ENCODE data around the gene PRPF40B. TPM values are rescaled to one million over a fixed set of nuclear protein-coding genes. Genes with fewer than 3 reads are reported as not detected.

The PRPF40B gene
- total and polyA plus RNA-seq, 9 of the 15 experiments (the other 6 are each of a cell fraction or from before 2014, with no cell fraction given): 0.55 to 10.6 (median 4.8) TPM

DNA sequence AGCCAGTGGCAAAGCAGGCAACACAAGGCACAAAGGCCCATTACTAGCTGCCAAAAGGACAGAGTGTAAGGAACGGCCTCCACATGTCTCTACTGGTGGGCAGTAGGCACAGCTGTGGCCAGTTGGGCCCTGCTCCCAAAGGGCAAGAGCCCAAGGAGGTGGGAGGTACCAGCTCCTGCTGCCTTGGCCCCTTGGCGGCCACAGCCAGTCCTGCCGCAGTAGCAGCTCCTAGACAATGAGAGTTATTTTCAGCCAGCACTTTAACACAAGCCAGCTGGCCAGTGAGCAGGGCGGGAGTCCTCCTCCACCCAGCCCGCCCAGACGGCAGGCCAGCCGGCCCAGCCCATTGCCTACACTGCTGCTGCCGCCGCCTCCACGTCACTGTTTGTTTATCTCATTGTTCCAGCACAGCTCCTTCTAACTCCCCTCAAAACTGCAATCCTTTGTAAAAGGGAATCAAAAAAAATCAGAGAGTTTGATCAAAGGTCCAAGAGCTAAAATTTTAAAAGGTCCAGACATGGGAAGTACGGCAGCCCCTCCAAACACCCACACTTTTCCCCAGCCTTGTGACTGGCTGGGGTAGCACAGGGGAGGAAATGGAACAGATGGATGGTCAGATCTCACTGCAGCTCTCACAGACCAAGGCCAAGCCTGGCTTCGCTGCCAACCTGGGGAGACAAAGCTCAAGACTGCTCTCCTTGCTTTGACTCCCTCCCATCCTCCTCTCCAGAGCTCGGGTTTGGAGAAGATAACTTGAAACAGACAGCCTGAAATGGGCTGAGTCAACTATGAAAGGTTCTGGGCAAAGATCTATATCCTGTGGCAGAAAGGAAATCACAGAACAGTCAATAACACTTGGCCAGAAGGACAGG is 50.3 kb downstream of the PRPF40B start (continued):
- TF ChIP-seq, protein P1, sequence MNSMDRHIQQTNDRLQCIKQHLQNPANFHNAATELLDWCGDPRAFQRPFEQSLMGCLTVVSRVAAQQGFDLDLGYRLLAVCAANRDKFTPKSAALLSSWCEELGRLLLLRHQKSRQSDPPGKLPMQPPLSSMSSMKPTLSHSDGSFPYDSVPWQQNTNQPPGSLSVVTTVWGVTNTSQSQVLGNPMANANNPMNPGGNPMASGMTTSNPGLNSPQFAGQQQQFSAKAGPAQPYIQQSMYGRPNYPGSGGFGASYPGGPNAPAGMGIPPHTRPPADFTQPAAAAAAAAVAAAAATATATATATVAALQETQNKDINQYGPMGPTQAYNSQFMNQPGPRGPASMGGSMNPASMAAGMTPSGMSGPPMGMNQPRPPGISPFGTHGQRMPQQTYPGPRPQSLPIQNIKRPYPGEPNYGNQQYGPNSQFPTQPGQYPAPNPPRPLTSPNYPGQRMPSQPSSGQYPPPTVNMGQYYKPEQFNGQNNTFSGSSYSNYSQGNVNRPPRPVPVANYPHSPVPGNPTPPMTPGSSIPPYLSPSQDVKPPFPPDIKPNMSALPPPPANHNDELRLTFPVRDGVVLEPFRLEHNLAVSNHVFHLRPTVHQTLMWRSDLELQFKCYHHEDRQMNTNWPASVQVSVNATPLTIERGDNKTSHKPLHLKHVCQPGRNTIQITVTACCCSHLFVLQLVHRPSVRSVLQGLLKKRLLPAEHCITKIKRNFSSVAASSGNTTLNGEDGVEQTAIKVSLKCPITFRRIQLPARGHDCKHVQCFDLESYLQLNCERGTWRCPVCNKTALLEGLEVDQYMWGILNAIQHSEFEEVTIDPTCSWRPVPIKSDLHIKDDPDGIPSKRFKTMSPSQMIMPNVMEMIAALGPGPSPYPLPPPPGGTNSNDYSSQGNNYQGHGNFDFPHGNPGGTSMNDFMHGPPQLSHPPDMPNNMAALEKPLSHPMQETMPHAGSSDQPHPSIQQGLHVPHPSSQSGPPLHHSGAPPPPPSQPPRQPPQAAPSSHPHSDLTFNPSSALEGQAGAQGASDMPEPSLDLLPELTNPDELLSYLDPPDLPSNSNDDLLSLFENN (IDR thresholded peaks at IDR 0.05; ENCODE audit: low read depth in 2 of 2, low read length in 2 of 2): no peak
- TF ChIP-seq ETV6 (IDR thresholded peaks at IDR 0.05; ENCODE audit: borderline replicate concordance in 1 of 2, low read depth in 2 of 2, low read length in 1 of 2) (no peak), ETV6 (CRISPR knock-in tag; IDR thresholded peaks at IDR 0.05; ENCODE audit: borderline replicate concordance) (no peak), ASH1L (IDR thresholded peaks at IDR 0.05; ENCODE audit: borderline replicate concordance, low read depth, partially characterized antibody) (no peak), RAD51 (IDR thresholded peaks at IDR 0.05; ENCODE audit: borderline replicate concordance, low read depth) (no peak), HDAC2 (IDR thresholded peaks at IDR 0.05) (0 out of 2 replicates have a peak, but pooled peaks have one; percentile 29), ZFP30 (CRISPR knock-in tag; IDR thresholded peaks at IDR 0.05; ENCODE audit: borderline replicate concordance) (no peak), EZH2 (IDR thresholded peaks at IDR 0.05; ENCODE audit: borderline replicate concordance, low read depth, low read length) (no peak)
- TF ChIP-seq, protein P2, sequence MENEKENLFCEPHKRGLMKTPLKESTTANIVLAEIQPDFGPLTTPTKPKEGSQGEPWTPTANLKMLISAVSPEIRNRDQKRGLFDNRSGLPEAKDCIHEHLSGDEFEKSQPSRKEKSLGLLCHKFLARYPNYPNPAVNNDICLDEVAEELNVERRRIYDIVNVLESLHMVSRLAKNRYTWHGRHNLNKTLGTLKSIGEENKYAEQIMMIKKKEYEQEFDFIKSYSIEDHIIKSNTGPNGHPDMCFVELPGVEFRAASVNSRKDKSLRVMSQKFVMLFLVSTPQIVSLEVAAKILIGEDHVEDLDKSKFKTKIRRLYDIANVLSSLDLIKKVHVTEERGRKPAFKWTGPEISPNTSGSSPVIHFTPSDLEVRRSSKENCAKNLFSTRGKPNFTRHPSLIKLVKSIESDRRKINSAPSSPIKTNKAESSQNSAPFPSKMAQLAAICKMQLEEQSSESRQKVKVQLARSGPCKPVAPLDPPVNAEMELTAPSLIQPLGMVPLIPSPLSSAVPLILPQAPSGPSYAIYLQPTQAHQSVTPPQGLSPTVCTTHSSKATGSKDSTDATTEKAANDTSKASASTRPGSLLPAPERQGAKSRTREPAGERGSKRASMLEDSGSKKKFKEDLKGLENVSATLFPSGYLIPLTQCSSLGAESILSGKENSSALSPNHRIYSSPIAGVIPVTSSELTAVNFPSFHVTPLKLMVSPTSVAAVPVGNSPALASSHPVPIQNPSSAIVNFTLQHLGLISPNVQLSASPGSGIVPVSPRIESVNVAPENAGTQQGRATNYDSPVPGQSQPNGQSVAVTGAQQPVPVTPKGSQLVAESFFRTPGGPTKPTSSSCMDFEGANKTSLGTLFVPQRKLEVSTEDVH (IDR thresholded peaks at IDR 0.05; ENCODE audit: low read depth, partially characterized antibody): peak; percentile 33
- TF ChIP-seq, protein P3, sequence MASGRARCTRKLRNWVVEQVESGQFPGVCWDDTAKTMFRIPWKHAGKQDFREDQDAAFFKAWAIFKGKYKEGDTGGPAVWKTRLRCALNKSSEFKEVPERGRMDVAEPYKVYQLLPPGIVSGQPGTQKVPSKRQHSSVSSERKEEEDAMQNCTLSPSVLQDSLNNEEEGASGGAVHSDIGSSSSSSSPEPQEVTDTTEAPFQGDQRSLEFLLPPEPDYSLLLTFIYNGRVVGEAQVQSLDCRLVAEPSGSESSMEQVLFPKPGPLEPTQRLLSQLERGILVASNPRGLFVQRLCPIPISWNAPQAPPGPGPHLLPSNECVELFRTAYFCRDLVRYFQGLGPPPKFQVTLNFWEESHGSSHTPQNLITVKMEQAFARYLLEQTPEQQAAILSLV (tag; IDR thresholded peaks at IDR 0.05): no peak
- TF ChIP-seq, protein P4, sequence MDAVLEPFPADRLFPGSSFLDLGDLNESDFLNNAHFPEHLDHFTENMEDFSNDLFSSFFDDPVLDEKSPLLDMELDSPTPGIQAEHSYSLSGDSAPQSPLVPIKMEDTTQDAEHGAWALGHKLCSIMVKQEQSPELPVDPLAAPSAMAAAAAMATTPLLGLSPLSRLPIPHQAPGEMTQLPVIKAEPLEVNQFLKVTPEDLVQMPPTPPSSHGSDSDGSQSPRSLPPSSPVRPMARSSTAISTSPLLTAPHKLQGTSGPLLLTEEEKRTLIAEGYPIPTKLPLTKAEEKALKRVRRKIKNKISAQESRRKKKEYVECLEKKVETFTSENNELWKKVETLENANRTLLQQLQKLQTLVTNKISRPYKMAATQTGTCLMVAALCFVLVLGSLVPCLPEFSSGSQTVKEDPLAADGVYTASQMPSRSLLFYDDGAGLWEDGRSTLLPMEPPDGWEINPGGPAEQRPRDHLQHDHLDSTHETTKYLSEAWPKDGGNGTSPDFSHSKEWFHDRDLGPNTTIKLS (IDR thresholded peaks at IDR 0.05; ENCODE audit: borderline replicate concordance, low read depth): peak; percentile 59; the same call in 1 of the 2 replicates
- TF ChIP-seq, protein P5, sequence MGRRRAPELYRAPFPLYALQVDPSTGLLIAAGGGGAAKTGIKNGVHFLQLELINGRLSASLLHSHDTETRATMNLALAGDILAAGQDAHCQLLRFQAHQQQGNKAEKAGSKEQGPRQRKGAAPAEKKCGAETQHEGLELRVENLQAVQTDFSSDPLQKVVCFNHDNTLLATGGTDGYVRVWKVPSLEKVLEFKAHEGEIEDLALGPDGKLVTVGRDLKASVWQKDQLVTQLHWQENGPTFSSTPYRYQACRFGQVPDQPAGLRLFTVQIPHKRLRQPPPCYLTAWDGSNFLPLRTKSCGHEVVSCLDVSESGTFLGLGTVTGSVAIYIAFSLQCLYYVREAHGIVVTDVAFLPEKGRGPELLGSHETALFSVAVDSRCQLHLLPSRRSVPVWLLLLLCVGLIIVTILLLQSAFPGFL (CRISPR knock-in tag; IDR thresholded peaks at IDR 0.05): no peak

Data from K562 (cell line).